Endothelial cell of umbilical vein (primary cell): Measurements from ENCODE around the gene ATG7. TPM values are rescaled to one million over a fixed set of nuclear protein-coding genes. Genes with fewer than 3 reads are reported as not detected.

ENCODE experiments used
- BruUV-seq: library from RNA; stranded (reverse); fragments of 400-500 nt; replicated peaks from 2 replicates; lab custom pipeline; 2021; lab: Mats Ljungman, UMichigan
- CTCF ChIA-PET: fragments of 300-600, 350-600 bp; sonication (Branson Sonifier 250); formaldehyde crosslinking; loops from one replicate; lab custom pipeline; 2021; ENCODE audit warnings: antibody characterized with exemption, inconsistent platforms; lab: Charles Lee
- POLR2A ChIA-PET: fragments of 300-600, 350-600 bp; sonication (Branson Sonifier 250); formaldehyde crosslinking; loops from one replicate; lab custom pipeline; 2021; ENCODE audit warnings: antibody characterized with exemption, inconsistent platforms; lab: Charles Lee
- DNase-seq: peaks from one replicate; pipeline ENCODE4 v3.0.0-alpha.2; 2011; ENCODE audit warnings: low read depth, low spot score
- FAIRE-seq: peaks from 2 replicates; lab custom pipeline; 2011; peaks lifted over from hg19 to GRCh38; lab: Jason Lieb, UNC
- H2AFZ ChIP-seq: 2 replicates; pipeline ENCODE4 v1.6.0; 2012; ENCODE audit warnings: low read depth, low read length, control low read depth, inconsistent platforms
- H3K27ac ChIP-seq: 2 replicates; pipeline ENCODE4 v1.5.1; 2011; ENCODE audit warnings: low read depth, mild to moderate bottlenecking, control low read depth, low read length, moderate library complexity; ENCODE audit not compliant: insufficient read depth
- H3K27me3 ChIP-seq, 2 experiments: 2 replicates each; pipeline versions ENCODE4 v1.6.0 to v1.6.1; 2011; ENCODE audit warnings: low read length in 2 of 2, mixed read lengths in 1 of 2; ENCODE audit not compliant: control insufficient read depth in 2 of 2, insufficient read depth in 2 of 2
- H3K36me3 ChIP-seq, 2 experiments: 2 replicates in 1 of 2; 3 replicates in 1 of 2; pipeline ENCODE4 v1.5.1; 2011; ENCODE audit warnings: low read length in 2 of 2, mild to moderate bottlenecking in 1 of 2, moderate library complexity in 1 of 2; ENCODE audit not compliant: control insufficient read depth in 2 of 2, insufficient read depth in 2 of 2; ENCODE audit errors: extremely low read depth in 1 of 2
- H3K4me1 ChIP-seq: 3 replicates; pipeline ENCODE4 v1.5.1; 2011; ENCODE audit warnings: mild to moderate bottlenecking, low read length; ENCODE audit not compliant: control insufficient read depth, insufficient read depth; ENCODE audit errors: extremely low read depth
- H3K4me2 ChIP-seq: 2 replicates; pipeline ENCODE4 v1.6.1; 2011; ENCODE audit warnings: low read length, control low read depth, mixed read lengths; ENCODE audit not compliant: insufficient read depth
- H3K4me3 ChIP-seq, 3 experiments: fragments of 200-600 bp in 1 of 3; sonication (generic), shearing (Covaris generic) in 1 of 3; replicated peaks in 1 of 3; 2 replicates each; pipeline ENCODE4 v1.5.1; 2011 to 2016; ENCODE audit warnings: control low read depth in 3 of 3, low read length in 3 of 3, mild to moderate bottlenecking in 2 of 3, inconsistent platforms in 1 of 3, low read depth in 1 of 3, moderate library complexity in 1 of 3; ENCODE audit not compliant: insufficient read depth in 1 of 3
- H3K79me2 ChIP-seq: 2 replicates; pipeline ENCODE4 v1.6.0; 2012; ENCODE audit warnings: low read length, inconsistent platforms; ENCODE audit not compliant: control insufficient read depth, insufficient read depth
- H3K9ac ChIP-seq: replicated peaks from 2 replicates; pipeline ENCODE3; 2011; ENCODE audit warnings: low read length, control low read depth; ENCODE audit not compliant: insufficient read depth; ENCODE audit errors: extremely low read depth
- H3K9me1 ChIP-seq: replicated peaks from 3 replicates; pipeline ENCODE4 v1.6.0; 2011; ENCODE audit warnings: mild to moderate bottlenecking, low read length; ENCODE audit not compliant: control insufficient read depth, insufficient read depth; ENCODE audit errors: extremely low read depth
- H3K9me3 ChIP-seq: replicated peaks from 2 replicates; pipeline ENCODE4 v1.5.1; 2012; ENCODE audit warnings: low read length, inconsistent platforms; ENCODE audit not compliant: control insufficient read depth, insufficient read depth
- H4K20me1 ChIP-seq: replicated peaks from 2 replicates; pipeline ENCODE3; 2011; ENCODE audit warnings: mild to moderate bottlenecking, low read length; ENCODE audit not compliant: control insufficient read depth, insufficient read depth; ENCODE audit errors: extremely low read depth
- CTCF ChIP-seq, 2 donors: IDR thresholded peaks; 1 replicate in 1 of 2; 2 replicates in 1 of 2; pipeline ENCODE4 v1.5.1; 2011; ENCODE audit warnings: low read length in 2 of 2, mild to moderate bottlenecking in 2 of 2, moderate library complexity in 2 of 2, control low read depth in 1 of 2, inconsistent platforms in 1 of 2, low read depth in 1 of 2; ENCODE audit not compliant: insufficient read depth in 1 of 2; ENCODE audit errors: extremely low read depth in 1 of 2
- EZH2 ChIP-seq: IDR thresholded peaks from 2 replicates; pipeline ENCODE4 v1.6.1; 2012; ENCODE audit warnings: borderline replicate concordance, low read depth, mild to moderate bottlenecking, moderate library complexity, low read length, inconsistent platforms; ENCODE audit not compliant: severe bottlenecking
- FOS ChIP-seq: IDR thresholded peaks from 2 replicates; pipeline ENCODE4 v1.6.1; 2011; ENCODE audit warnings: mild to moderate bottlenecking, low read length, moderate library complexity, borderline replicate concordance; ENCODE audit not compliant: insufficient read depth
- GATA2 ChIP-seq: IDR thresholded peaks from 2 replicates; pipeline ENCODE4 v1.7.0; 2011; ENCODE audit warnings: low read depth, mild to moderate bottlenecking, moderate library complexity, mixed read lengths, low read length; ENCODE audit not compliant: insufficient read length, insufficient read depth
- JUN ChIP-seq: IDR thresholded peaks from 2 replicates; pipeline ENCODE4 v1.6.1; 2011; ENCODE audit warnings: borderline replicate concordance, low read depth; ENCODE audit not compliant: insufficient read length, insufficient read depth
- MAX ChIP-seq: IDR thresholded peaks from 2 replicates; pipeline ENCODE4 v1.6.1; 2011; ENCODE audit not compliant: insufficient read depth, insufficient read length
- MYC ChIP-seq: IDR thresholded peaks from one replicate; pipeline ENCODE4 v1.6.1; 2011; ENCODE audit warnings: mild to moderate bottlenecking, low read depth, low read length
- POLR2A ChIP-seq: IDR thresholded peaks from 2 replicates; pipeline ENCODE4 v1.6.1; 2012; ENCODE audit warnings: low read depth, mild to moderate bottlenecking, control low read depth, low read length
- POLR2AphosphoS5 ChIP-seq: IDR thresholded peaks from 2 replicates; pipeline ENCODE4 v1.6.1; 2012; ENCODE audit warnings: low read depth, mild to moderate bottlenecking, control low read depth, low read length, moderate library complexity; ENCODE audit not compliant: insufficient read depth
- dilution Hi-C: fragments of 300-500 bp; cut with MboI; formaldehyde crosslinking; loops from one replicate; pipeline ENCODE4 v1.15.0; 2019; ENCODE audit warnings: low sequenced_read_pairs; ENCODE audit not compliant: extremely low pct_ligation_motif_present
- intact Hi-C: fragments of 100-400 bp; cut with micrococcal nuclease; formaldehyde crosslinking; loops from one replicate; pipeline ENCODE4 v1.10.0; 2022
- polyA plus RNA-seq, 4 experiments: library from polyadenylated mRNA; depleted of rRNA in 3 of 4; stranded (reverse) in 3 of 4; unstranded in 1 of 4; fragments of >200 nt; gene quantifications; 2 replicates each; pipeline versions ENCODE4 v1.2.1 to v1.2.3, GENCODE V29; 2011 to 2012; ENCODE audit warnings: missing spikeins in 1 of 4
- total RNA-seq: library from RNA; stranded (reverse); gene quantifications from 2 replicates; pipeline ENCODE4 v1.2.3, GENCODE V29; 2021

Gene ATG7
- total and polyA plus RNA-seq, 2 donors (not counting 3 experiments of a cell fraction or from before 2014, with no cell fraction given), result 30.8 to 48.3 TPM

GRCh38 chr3:11576453-11576852 lies 304.3 kb downstream of the ATG7 start:
- POLR2A ChIA-PET, result no interaction called here
- no peak for FAIRE-seq

More at GRCh38 chr3:11576453-11576852, 304.3 kb downstream of the ATG7 start:
- no peak for DNase-seq
- Histone ChIP-seq H3K4me3 (no peak overlapping the region), H3K9me3 (no peaks in the 10 kb centered on the region), H4K20me1 (peaks cover 3% of the 10 kb centered on the region), H3K9me1 (no peaks in the 10 kb centered on the region), H3K79me2 (peaks cover 88% of the 10 kb centered on the region), H3K36me3 (peaks cover 0 to 13% of the 10 kb centered on the region in 2 experiments), H3K4me2 (no peak overlapping the region), H3K4me1 (peaks cover 6% of the 10 kb centered on the region), H3K27ac (no peak overlapping the region), H3K9ac (no peak overlapping the region), H3K27me3 (no peaks in the 10 kb centered on the region), H2AFZ (no peak overlapping the region)
- BruUV-seq, result no TSS peak
- CTCF ChIA-PET, result no interaction called here
- dilution Hi-C loops (no loop called here), intact Hi-C loops (no loop called here)
- no peak for TF ChIP-seq CTCF (IDR thresholded peaks at IDR 0.05; ENCODE audit: extremely low read depth in 1 of 2, insufficient read depth in 1 of 2, low read depth in 1 of 2, low read length in 2 of 2)
- TF ChIP-seq EZH2, result no peak
- no peak for TF ChIP-seq JUN
- no peak for TF ChIP-seq FOS
- no peak for TF ChIP-seq POLR2A
- no peak for TF ChIP-seq POLR2AphosphoS5
- no peak for TF ChIP-seq GATA2
- TF ChIP-seq MAX, result no peak
- TF ChIP-seq MYC, result no peak
